ENCODE measurements around the gene KCNT1. TPM values are rescaled to one million over a fixed set of nuclear protein-coding genes. Genes with fewer than 3 reads are reported as not detected.

KCNT1 gene
- total RNA-seq, 2 experiments from 2014 or later = not detected

GRCh38 chr9:135835131-135835530 lies 133.1 kb downstream of the KCNT1 start:
- POLR2A ChIA-PET = no interaction called here
- ATAC-seq = no peak

GRCh38 chr9:135839516-135839915 lies 137.5 kb downstream of the KCNT1 start:
- intact Hi-C loops (cut with micrococcal nuclease) = no loop called here
- peaks cover 15% of the 10 kb centered on the region for H3K36me3 Mint-ChIP-seq (ENCODE audit: low read depth)
- peaks cover 6% of the 10 kb centered on the region for H3K9me3 Mint-ChIP-seq
- CTCF ChIA-PET = no interaction called here
- ATAC-seq = no peak
- POLR2A ChIA-PET = no interaction called here
- DNase-seq = no peak
- TF ChIP-seq CTCF (IDR thresholded peaks at IDR 0.05) = no peak
- H3K4me3 Mint-ChIP-seq = no peak overlapping the region
- no peak overlapping the region for H3K27ac Mint-ChIP-seq
- peaks cover 9% of the 10 kb centered on the region for H3K4me1 Mint-ChIP-seq (ENCODE audit: low read depth)
- H3K27me3 Mint-ChIP-seq = no peaks in the 10 kb centered on the region

More at GRCh38 chr9:135835131-135835530, 133.1 kb downstream of the KCNT1 start:
- no peak for DNase-seq
- intact Hi-C loops (cut with micrococcal nuclease) = no loop called here
- H3K9me3 Mint-ChIP-seq = peaks cover under 1% of the 10 kb centered on the region
- H3K27me3 Mint-ChIP-seq = no peaks in the 10 kb centered on the region
- H3K36me3 Mint-ChIP-seq (ENCODE audit: low read depth) = peaks cover 10% of the 10 kb centered on the region
- H3K27ac Mint-ChIP-seq = no peak overlapping the region
- H3K4me3 Mint-ChIP-seq = no peak overlapping the region
- peaks cover 6% of the 10 kb centered on the region for H3K4me1 Mint-ChIP-seq (ENCODE audit: low read depth)
- no peak for TF ChIP-seq CTCF (IDR thresholded peaks at IDR 0.05)
- CTCF ChIA-PET = no interaction called here

GRCh38 chr9:135840107-135840506 lies 138.1 kb downstream of the KCNT1 start:
- H3K4me3 Mint-ChIP-seq = no peak overlapping the region
- H3K9me3 Mint-ChIP-seq = peaks cover 11% of the 10 kb centered on the region

GRCh38 chr9:135840539-135840938 lies 138.6 kb downstream of the KCNT1 start:
- ATAC-seq = no peak

More at GRCh38 chr9:135840107-135840506, 138.1 kb downstream of the KCNT1 start:
- no peaks in the 10 kb centered on the region for H3K27me3 Mint-ChIP-seq
- ATAC-seq (no peak), DNase-seq (no peak)
- no peak overlapping the region for H3K27ac Mint-ChIP-seq
- peaks cover 20% of the 10 kb centered on the region for H3K36me3 Mint-ChIP-seq (ENCODE audit: low read depth)
- intact Hi-C loops (cut with micrococcal nuclease) = no loop called here
- POLR2A ChIA-PET = interaction anchor here (1.0 kb wide), 1 partner anchor 9 kb away, joined by 3 read pairs; no protein-coding TSS in a partner anchor
- TF ChIP-seq CTCF (IDR thresholded peaks at IDR 0.05) = no peak
- H3K4me1 Mint-ChIP-seq (ENCODE audit: low read depth) = peaks cover 9% of the 10 kb centered on the region
- CTCF ChIA-PET = interaction anchor here (1.1 kb wide), 1 partner anchor 9 kb away, joined by 3 read pairs; no protein-coding TSS in a partner anchor

More at GRCh38 chr9:135840539-135840938, 138.6 kb downstream of the KCNT1 start:
- intact Hi-C loops (cut with micrococcal nuclease) = no loop called here
- Mint-ChIP-seq H3K27ac (no peak overlapping the region), H3K4me1 (ENCODE audit: low read depth) (peaks cover 9% of the 10 kb centered on the region), H3K36me3 (ENCODE audit: low read depth) (peaks cover 22% of the 10 kb centered on the region), H3K27me3 (no peaks in the 10 kb centered on the region), H3K9me3 (peaks cover 12% of the 10 kb centered on the region), H3K4me3 (no peak overlapping the region)
- ChIA-PET CTCF (interaction anchor here (1.1 kb wide), 1 partner anchor 9 kb away, joined by 3 read pairs; no protein-coding TSS in a partner anchor), POLR2A (interaction anchor here (1.0 kb wide), 1 partner anchor 10 kb away, joined by 3 read pairs; no protein-coding TSS in a partner anchor)
- no peak for TF ChIP-seq CTCF (IDR thresholded peaks at IDR 0.05)
- no peak for DNase-seq

Other genes with a start within 250 kb of the KCNT1 start
- under 1 TPM; 0.54 to 0.58 TPM for gene PPP1R26, start 222.4 kb upstream of the KCNT1 start, total RNA-seq
- gene MRPS2, start 201.5 kb upstream of the KCNT1 start, total RNA-seq = 10 to 100 TPM; 56.4 to 57.4 TPM
- gene LCN1, start 180.7 kb upstream of the KCNT1 start, total RNA-seq = not detected
- not detected for gene OBP2A, start 156.1 kb upstream of the KCNT1 start, total RNA-seq
- gene PAEP, start 140.4 kb upstream of the KCNT1 start, total RNA-seq = not detected
- gene GLT6D1, start 62.6 kb upstream of the KCNT1 start, total RNA-seq = not detected
- not detected for gene LCN9, start 38.9 kb upstream of the KCNT1 start, total RNA-seq
- gene SOHLH1, start 2.7 kb upstream of the KCNT1 start, total RNA-seq = not detected
- 10 to 100 TPM; 20.2 to 27.0 TPM for gene CAMSAP1, start 205.4 kb downstream of the KCNT1 start, total RNA-seq